NT2/D1 (cell line): ENCODE data around the gene SLC26A9.

ENCODE experiments used
- SUZ12 ChIP-seq: IDR thresholded peaks from 2 replicates; pipeline ENCODE4 v1.6.1; 2011; ENCODE audit not compliant: insufficient read length, insufficient read depth; ENCODE audit errors: extremely low read depth
- YY1 ChIP-seq: IDR thresholded peaks from 2 replicates; pipeline ENCODE4 v1.6.1; 2011; ENCODE audit not compliant: insufficient read length, insufficient read depth
- ZNF274 ChIP-seq: IDR thresholded peaks from 2 replicates; pipeline ENCODE4 v1.6.1; 2011; ENCODE audit warnings: mild to moderate bottlenecking, low read depth, low read length

DNA sequence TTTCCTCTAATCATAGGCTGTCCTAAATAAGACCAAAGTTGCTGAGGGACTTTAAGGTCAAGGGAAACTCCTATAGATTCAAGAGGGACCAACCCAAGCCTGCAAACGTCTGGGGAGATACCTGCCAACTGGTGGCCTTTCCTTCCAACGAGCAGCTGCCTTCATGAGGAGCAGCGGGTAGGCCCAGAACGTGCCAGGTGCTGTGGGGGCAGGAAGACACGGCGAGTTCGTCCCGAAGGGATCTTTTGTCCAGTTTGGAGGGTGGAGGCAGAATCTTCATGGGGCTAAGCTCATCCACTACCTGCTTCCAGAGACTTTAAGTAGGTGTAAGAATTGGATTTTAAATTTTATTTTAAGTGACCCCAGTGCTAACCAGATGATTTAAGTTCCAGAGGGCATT is 26.0 kb upstream of the SLC26A9 start:
- TF ChIP-seq YY1, result no peak
- TF ChIP-seq SUZ12, result no peak
- TF ChIP-seq ZNF274, result no peak
